NCI-H524 treated with DMSO at 0.1 percent for 48 hours (cell line): ENCODE results near the gene PLAAT3.
"Not testable (repeated sequence)": the region's sequence is repeated elsewhere in the genome, so short reads cannot be mapped to it uniquely, and the experiment has no call there.

Source experiments
- DNase-seq: peaks from one replicate; lab custom pipeline; 2025; lab: John Stamatoyannopoulos, UW

The PLAAT3 gene

DNA sequence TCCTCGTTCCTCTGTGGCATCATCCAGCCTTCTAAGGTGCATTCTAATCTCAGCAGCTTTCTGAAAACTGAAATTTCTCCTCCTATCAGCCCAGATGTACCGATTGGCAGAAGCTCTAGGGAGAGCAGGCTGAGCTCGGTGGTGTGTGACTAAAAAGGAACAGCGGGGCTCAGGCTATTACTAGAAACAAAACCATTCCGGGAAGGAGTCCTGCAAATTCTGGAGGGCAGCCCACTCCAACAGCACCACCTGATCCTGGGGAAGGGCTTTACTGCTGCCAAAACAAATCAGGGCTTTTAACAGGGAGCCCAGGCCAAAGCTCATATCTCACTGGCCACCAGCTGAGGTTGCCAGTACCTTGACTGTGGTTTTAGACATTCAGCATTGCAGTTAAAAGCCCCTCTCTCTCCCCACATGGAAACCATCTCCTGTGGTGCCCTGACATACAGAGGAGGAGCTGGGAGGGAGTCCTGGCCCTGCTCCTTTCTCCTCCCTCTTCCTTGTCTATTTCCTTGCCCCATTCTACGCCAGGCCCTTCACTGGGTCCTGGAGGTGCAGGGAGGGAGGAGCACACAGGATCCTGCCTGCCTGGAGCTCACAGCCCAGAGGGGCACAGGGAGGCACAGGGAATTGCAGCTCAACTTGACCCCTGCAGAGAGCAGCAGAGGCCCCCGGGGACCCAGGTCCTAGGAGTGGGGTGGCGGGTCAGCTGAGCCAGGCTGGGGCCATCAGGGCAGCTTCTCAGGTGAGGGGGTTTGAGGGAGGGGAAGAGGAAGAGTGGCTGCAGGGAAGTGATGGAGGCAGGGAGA, 76.7 kb downstream of the PLAAT3 start:
- DNase-seq: no peak

- DNase-seq: no peak
Observed at GRCh38 chr11:63536669-63537292, 77.5 kb downstream of the PLAAT3 start, which contains the start of gene PLAAT4. Gene PLAAT4, plus strand, starts transcription at chr11:63536808. Its CDS starts 61 bp downstream, at chr11:63536869.

GRCh38 chr11:63535734-63536133, 78.5 kb downstream of the PLAAT3 start:
- no peak for DNase-seq

GRCh38 chr11:63534895-63535461, 79.3 kb downstream of the PLAAT3 start:
- no peak for DNase-seq

- no peak for DNase-seq
Observed at GRCh38 chr11:63534076-63534475, 80.2 kb downstream of the PLAAT3 start.

- DNase-seq: no peak
Observed at GRCh38 chr11:63532799-63533475, 81.3 kb downstream of the PLAAT3 start.

- DNase-seq: no peak
Observed at GRCh38 chr11:63532117-63532516, 82.1 kb downstream of the PLAAT3 start.

DNA sequence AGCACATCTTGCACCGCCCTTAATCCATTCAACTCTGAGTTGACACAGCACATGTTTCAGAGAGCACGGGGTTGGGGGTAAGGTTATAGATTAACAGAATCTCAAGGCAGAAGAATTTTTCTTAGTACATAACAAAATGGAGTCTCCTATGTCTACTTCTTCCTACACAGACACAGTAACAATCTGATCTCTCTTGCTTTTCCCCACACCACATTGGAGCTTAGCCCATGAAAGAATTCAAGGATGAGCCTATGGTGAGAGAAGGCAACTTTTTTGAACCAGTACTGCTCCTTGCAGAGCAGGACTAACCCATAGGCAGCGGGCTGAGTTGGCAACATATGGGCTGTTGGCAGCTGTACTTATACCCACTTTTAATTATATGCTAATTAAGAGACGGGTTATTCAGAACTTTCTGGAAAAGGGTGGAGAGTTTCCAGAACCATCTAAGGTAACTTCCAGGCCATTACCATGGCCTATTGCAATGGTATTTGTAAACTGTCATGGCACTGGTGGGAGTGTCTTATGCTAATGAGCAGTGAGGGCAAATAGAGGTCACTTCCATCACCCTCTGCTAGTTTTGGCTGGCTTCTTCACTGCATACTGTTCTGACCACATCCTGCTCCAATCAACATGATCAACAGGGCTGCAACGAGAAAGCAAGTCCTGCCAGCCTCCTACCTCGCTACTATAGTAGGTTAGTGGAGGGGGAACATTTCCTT, 83.0 kb downstream of the PLAAT3 start:
- not testable (repeated sequence) for DNase-seq

GRCh38 chr11:63530021-63530420, 84.2 kb downstream of the PLAAT3 start:
- DNase-seq: no peak

DNA sequence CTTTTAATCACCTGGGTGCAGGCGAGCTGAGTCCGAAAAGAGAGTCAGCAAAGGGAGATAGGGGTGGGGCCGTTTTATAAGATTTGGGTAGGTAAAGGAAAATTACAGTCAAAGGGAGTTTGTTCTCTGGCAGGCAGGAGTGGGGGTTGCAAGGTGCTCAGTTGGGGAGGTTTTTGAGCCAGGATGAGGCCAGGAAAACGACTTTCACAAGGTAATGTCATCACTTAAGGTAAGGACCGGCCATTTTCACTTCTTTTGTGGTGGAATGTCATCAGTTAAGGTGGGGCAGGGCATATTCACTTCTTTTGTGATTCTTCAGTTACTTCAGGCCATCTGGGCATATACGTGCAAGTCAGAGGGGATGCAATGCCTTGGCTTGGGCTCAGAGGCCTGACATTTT, 84.9 kb downstream of the PLAAT3 start:
- DNase-seq: not testable (repeated sequence)

GRCh38 chr11:63528729-63529278, 85.4 kb downstream of the PLAAT3 start:
- DNase-seq: not testable (repeated sequence)

- DNase-seq: not testable (repeated sequence)
Observed at GRCh38 chr11:63528156-63528555, 86.1 kb downstream of the PLAAT3 start.

DNA sequence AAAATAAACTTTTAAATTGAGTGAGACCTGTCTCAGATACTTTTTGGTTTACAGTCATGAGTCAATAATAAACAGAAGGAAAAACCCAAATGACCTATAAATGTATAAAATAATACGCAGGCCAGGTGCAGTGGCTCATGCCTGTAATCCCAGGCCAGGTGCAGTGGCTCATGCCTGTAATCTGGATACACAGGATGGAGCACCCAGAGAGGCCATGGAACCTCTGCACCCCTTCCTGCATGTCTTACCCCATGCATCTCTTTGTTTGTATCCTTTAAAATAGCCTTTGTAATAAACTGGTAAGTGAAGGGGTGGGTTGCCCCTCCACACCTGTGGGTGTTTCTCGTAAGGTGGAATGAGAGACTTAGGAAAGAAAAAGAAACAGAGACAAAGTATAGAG, 86.6 kb downstream of the PLAAT3 start:
- DNase-seq: no peak
